Fibroblast of the aortic adventitia (primary cell): ENCODE results near the gene LRRTM1. TPM values are rescaled to one million over a fixed set of nuclear protein-coding genes. Genes with fewer than 3 reads are reported as not detected.

Source experiments
- DNase-seq: peaks from one replicate; pipeline ENCODE4 v3.0.0-alpha.2; 2010; ENCODE audit warnings: low read depth
- H3K4me3 ChIP-seq: 2 replicates; pipeline ENCODE4 v1.5.1; 2011; ENCODE audit warnings: low read depth, mild to moderate bottlenecking, control low read depth, low read length, moderate library complexity
- total RNA-seq: library from RNA; depleted of rRNA; stranded (reverse); fragments of >200 nt; gene quantifications from 2 replicates; pipeline ENCODE4 v1.2.3, GENCODE V29; 2012; ENCODE audit warnings: low replicate concordance
- TF ChIP-seq, protein P1 (sequence below): IDR thresholded peaks from 2 replicates; pipeline ENCODE4 v1.5.1; 2011; ENCODE audit warnings: mild to moderate bottlenecking, low read length, control low read depth, inconsistent platforms; ENCODE audit not compliant: insufficient read depth

Gene LRRTM1
- total RNA-seq, 1 donor = 0.09 TPM

DNA sequence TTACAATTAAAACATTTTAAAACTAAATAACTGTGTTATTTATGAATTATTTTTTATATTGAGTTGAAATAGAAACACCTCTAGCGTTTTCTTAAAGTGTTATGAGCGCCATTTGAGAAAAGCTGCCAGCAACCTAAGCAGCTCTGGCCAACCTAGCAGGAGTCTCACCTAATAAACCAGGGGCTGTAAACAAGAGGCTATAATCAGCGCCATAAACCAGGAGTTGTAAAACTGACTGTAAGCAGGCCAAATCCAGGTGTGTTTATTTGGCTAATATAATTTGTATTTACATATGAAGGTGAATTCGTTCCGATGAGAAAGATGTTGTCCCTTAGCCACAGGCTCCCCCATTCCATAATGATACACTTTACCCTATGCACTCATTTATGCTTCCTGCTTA, 34.7 kb downstream of the LRRTM1 start:
- TF ChIP-seq, protein P1, sequence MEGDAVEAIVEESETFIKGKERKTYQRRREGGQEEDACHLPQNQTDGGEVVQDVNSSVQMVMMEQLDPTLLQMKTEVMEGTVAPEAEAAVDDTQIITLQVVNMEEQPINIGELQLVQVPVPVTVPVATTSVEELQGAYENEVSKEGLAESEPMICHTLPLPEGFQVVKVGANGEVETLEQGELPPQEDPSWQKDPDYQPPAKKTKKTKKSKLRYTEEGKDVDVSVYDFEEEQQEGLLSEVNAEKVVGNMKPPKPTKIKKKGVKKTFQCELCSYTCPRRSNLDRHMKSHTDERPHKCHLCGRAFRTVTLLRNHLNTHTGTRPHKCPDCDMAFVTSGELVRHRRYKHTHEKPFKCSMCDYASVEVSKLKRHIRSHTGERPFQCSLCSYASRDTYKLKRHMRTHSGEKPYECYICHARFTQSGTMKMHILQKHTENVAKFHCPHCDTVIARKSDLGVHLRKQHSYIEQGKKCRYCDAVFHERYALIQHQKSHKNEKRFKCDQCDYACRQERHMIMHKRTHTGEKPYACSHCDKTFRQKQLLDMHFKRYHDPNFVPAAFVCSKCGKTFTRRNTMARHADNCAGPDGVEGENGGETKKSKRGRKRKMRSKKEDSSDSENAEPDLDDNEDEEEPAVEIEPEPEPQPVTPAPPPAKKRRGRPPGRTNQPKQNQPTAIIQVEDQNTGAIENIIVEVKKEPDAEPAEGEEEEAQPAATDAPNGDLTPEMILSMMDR = no peak
- no peak overlapping the region for H3K4me3 ChIP-seq
- no peak for DNase-seq

DNA sequence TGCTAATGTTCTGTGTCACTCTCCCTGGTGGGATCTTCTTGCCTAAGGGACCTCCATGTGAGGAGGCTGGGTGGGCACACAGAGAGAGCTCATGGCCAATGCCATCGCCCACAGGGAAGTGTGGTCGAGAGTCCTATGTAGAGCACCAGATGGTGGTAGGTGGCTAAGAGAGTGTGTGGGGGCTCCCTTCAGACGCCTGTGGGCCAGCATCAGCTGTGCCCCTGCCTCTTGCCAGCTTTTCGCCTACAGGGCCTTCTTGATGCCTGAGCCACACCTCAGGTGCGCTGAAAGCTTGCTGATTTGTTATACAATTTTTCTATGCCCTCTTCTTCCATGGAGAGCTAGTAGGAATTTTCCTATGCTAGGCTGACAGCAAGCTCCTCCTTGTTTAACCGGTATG, 38.3 kb downstream of the LRRTM1 start:
- TF ChIP-seq, protein P1 = no peak
- no peak overlapping the region for H3K4me3 ChIP-seq
- no peak for DNase-seq

DNA sequence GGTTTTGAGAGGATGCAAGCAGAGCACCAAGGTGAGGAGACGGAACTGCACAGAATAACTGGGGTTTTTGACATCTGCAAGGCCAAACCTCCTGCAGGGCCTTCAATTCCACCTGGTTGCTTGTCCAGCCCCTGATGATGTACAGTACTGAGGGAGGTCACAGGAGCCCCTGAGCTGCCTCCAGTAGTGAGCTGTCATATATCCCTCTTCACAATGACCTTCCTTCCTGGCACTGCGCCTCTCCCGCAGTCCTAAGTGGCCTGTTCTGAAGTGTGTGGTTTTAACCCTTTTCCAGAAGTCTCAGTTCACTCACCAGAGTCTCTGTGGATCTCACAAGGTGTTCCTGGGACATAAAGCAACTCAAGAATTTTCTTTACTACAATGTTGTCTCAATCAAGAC, 45.3 kb downstream of the LRRTM1 start:
- no peak for DNase-seq
- TF ChIP-seq, protein P1 = no peak
- H3K4me3 ChIP-seq = no peak overlapping the region

DNA sequence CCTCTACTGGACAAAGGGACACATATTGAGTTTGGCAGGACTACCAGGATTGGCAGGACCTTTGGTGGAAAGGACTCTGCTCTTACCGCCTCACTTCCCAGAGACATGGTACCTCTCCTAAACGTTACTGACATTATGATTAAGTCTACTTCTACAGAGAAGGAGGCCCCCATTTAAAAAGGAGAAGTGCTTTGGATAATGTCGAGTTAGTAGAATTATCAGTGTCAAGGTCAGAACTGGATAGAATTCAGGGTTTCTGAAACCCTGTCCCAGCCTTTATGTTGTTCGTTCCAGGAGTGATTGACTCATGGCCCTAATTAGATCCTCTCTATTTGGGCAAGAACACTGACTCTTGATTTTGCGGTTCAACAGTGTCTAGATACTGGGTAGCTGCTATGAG, 45.8 kb downstream of the LRRTM1 start:
- no peak for DNase-seq
- TF ChIP-seq, protein P1 = no peak
- no peak overlapping the region for H3K4me3 ChIP-seq

DNA sequence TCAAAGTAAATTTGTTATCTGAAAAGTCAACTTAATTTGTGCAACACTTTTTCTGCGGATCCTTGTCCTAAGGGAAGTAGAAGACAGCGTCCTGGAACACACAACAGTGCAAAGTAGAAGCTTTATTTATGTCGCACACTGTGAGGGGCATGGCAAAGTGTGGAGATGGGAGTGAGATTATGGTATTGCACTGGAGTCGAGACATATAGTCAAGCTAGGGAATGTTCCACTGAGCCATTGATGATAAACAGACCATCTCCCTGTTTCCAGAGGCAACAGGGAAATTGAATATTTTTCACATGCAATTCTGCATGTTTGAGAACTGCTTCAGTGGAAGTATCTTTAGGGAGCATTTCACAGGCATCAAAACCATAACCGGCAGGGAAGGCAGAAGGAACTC, 46.2 kb downstream of the LRRTM1 start:
- no peak overlapping the region for H3K4me3 ChIP-seq
- TF ChIP-seq, protein P1 = no peak

DNA sequence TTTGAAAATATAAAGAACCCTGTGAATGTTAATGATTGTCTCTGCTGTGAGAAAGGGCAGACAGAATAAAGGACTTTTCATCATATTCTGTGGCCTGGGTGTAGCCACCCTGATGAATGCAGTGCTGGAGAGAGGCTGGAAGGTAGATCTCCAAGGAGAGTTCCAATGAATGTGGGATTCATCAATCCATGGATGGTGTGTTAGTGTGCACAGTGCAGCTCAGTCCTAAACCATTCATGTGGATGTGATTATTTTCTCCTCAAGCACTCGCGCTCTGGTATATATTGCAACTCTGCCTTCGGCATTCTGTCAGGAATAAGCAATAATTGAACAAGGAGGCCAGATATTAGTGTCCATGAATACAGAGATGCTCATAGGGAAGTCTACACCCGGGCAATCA, 47.1 kb downstream of the LRRTM1 start:
- H3K4me3 ChIP-seq = no peak overlapping the region
- TF ChIP-seq, protein P1 = no peak
- no peak for DNase-seq

More for the DNA sequence above, 46.2 kb downstream of the LRRTM1 start:
- DNase-seq = no peak

DNA sequence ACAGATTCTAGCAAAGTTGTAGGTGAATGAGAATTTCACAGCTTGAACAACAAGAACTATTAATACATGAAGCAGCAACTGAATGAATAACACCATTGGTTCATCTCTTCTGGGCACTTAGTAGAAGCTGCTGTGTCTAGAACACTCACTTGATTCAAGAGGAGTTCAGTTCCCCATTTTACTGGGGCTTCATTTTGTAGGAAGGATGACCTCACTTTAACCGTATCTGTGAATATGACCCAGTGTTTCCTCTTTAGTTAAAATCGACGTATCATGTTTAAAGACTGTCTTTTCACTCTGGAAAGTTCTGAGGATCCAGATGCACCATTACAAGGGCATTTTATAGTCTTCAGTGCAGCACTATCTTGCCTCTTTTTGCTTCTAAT, 47.8 kb downstream of the LRRTM1 start:
- TF ChIP-seq, protein P1 = no peak
- DNase-seq = no peak
- H3K4me3 ChIP-seq = no peak overlapping the region
